Kidney (tissue), 14 donors: Measurements from ENCODE around the gene C11orf21. TPM values are rescaled to one million over a fixed set of nuclear protein-coding genes. Genes with fewer than 3 reads are reported as not detected.

ENCODE experiments used
- DNase-seq, 5 donors: peaks; one replicate each; pipeline ENCODE4 v3.0.0-alpha.2; 2013 to 2020
- FAIRE-seq: peaks from 2 replicates; lab custom pipeline; 2012; peaks lifted over from hg19 to GRCh38; lab: Jason Lieb, UNC
- H3K27ac ChIP-seq, 2 donors: one replicate each; pipeline ENCODE4 v1.7.0; 2013; ENCODE audit warnings: low read depth in 2 of 2, low read length in 2 of 2, inconsistent platforms in 1 of 2
- H3K27me3 ChIP-seq: one replicate; pipeline ENCODE4 v1.7.1; 2013; ENCODE audit warnings: low read length, inconsistent platforms; ENCODE audit not compliant: control insufficient read depth, insufficient read depth
- H3K36me3 ChIP-seq, 3 donors: one replicate each; pipeline versions ENCODE4 v1.7.0 to v1.7.1; 2013; ENCODE audit warnings: low read length in 3 of 3, control low read depth in 1 of 3, inconsistent platforms in 1 of 3; ENCODE audit not compliant: insufficient read depth in 3 of 3, control insufficient read depth in 2 of 3
- H3K4me1 ChIP-seq, 3 donors: one replicate each; pipeline versions ENCODE4 v1.7.0 to v1.7.1; 2013; ENCODE audit warnings: low read length in 3 of 3, inconsistent platforms in 1 of 3, low read depth in 1 of 3; ENCODE audit not compliant: control insufficient read depth in 2 of 3, insufficient read depth in 2 of 3
- H3K4me3 ChIP-seq, 3 donors: one replicate each; pipeline versions ENCODE4 v1.7.0 to v1.8.1; 2013; ENCODE audit warnings: low read length in 3 of 3, control low read depth in 1 of 3, inconsistent platforms in 1 of 3
- H3K9ac ChIP-seq, 3 donors: one replicate each; pipeline versions ENCODE4 v1.7.0 to v1.7.1; 2013; ENCODE audit warnings: low read length in 3 of 3, control low read depth in 1 of 3, inconsistent platforms in 1 of 3
- H3K9me3 ChIP-seq, 3 donors: one replicate each; pipeline versions ENCODE4 v1.7.0 to v1.7.1; 2013; ENCODE audit warnings: low read length in 3 of 3, control low read depth in 1 of 3, inconsistent platforms in 1 of 3; ENCODE audit not compliant: control insufficient read depth in 2 of 3, insufficient read depth in 1 of 3
- intact Hi-C: fragments of 100-400 bp; cut with DNase I; formaldehyde crosslinking; loops from one replicate; pipeline ENCODE4 v1.11.1; 2022
- polyA plus RNA-seq: library from polyadenylated mRNA; stranded (reverse); fragments of 350-450 nt; fragmentation: Illumina TruSeq; extraction: RNeasy Lipid Tissue Mini Kit (QIAGEN cat#74804); gene quantifications from one replicate; pipeline ENCODE4 v1.2.3, GENCODE V29; 2014; ENCODE audit warnings: low read depth, low replicate concordance; ENCODE audit not compliant: insufficient read depth
- total RNA-seq: library from RNA; stranded (reverse); fragmentation: NEBNext Ultra II Directional; extraction: Animal tissue kit (Norgen Biotek cat#: 25700); gene quantifications from one replicate; pipeline ENCODE4 v1.2.1, GENCODE V29; 2021
- TF ChIP-seq, protein P1 (sequence below): IDR thresholded peaks from 3 replicates; pipeline ENCODE4 v1.5.1; 2012; ENCODE audit warnings: mild to moderate bottlenecking, moderate library complexity, borderline replicate concordance; ENCODE audit not compliant: insufficient read depth; ENCODE audit errors: extremely low read depth
- donor health status: control.
- donor health status: control.
- donor health status: control.
- donor health status: control.
- donor health status: control.
- donor health status: DM: yes; HTN: yes; CAD: no.
- donor health status: Normal renal cell carcinoma (clear cell type).

Gene C11orf21
- total and polyA plus RNA-seq, 2 donors from 2014 or later = 0.17 to 4.9 TPM

DNA sequence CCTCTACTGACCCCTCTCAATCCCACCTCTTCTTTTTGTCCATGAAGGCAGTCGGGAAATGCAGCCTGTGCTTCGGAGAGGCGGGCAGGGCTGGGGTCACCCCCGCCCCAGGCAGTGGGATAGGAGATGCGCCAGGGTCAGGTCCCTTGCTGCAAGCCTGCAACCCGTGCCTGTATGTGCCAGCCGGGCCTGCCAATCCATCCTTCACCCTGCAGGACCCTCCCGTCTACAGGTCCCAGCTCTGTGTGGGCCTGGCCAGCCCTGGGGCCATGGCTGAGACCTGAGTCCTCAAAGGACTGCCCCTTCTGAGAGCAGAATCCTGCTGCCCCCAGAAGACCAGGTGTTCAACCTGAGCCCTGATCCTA is 42.3 kb downstream of the C11orf21 start:
- TF ChIP-seq, protein P1, sequence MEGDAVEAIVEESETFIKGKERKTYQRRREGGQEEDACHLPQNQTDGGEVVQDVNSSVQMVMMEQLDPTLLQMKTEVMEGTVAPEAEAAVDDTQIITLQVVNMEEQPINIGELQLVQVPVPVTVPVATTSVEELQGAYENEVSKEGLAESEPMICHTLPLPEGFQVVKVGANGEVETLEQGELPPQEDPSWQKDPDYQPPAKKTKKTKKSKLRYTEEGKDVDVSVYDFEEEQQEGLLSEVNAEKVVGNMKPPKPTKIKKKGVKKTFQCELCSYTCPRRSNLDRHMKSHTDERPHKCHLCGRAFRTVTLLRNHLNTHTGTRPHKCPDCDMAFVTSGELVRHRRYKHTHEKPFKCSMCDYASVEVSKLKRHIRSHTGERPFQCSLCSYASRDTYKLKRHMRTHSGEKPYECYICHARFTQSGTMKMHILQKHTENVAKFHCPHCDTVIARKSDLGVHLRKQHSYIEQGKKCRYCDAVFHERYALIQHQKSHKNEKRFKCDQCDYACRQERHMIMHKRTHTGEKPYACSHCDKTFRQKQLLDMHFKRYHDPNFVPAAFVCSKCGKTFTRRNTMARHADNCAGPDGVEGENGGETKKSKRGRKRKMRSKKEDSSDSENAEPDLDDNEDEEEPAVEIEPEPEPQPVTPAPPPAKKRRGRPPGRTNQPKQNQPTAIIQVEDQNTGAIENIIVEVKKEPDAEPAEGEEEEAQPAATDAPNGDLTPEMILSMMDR = no peak
- DNase-seq (peak in 1 of 5 donors; percentile 77), FAIRE-seq (no peak)
- no peaks in the 10 kb centered on the region for H3K36me3 ChIP-seq
- no peak overlapping the region for H3K4me3 ChIP-seq
- no peaks in the 10 kb centered on the region for H3K9me3 ChIP-seq
- no peak overlapping the region for H3K9ac ChIP-seq
- H3K27me3 ChIP-seq = no peaks in the 10 kb centered on the region
- no peak overlapping the region for H3K27ac ChIP-seq
- intact Hi-C loops = no loop called here
- peaks cover 0 to 7% (median 5%) of the 10 kb centered on the region in 3 donors for H3K4me1 ChIP-seq

DNA sequence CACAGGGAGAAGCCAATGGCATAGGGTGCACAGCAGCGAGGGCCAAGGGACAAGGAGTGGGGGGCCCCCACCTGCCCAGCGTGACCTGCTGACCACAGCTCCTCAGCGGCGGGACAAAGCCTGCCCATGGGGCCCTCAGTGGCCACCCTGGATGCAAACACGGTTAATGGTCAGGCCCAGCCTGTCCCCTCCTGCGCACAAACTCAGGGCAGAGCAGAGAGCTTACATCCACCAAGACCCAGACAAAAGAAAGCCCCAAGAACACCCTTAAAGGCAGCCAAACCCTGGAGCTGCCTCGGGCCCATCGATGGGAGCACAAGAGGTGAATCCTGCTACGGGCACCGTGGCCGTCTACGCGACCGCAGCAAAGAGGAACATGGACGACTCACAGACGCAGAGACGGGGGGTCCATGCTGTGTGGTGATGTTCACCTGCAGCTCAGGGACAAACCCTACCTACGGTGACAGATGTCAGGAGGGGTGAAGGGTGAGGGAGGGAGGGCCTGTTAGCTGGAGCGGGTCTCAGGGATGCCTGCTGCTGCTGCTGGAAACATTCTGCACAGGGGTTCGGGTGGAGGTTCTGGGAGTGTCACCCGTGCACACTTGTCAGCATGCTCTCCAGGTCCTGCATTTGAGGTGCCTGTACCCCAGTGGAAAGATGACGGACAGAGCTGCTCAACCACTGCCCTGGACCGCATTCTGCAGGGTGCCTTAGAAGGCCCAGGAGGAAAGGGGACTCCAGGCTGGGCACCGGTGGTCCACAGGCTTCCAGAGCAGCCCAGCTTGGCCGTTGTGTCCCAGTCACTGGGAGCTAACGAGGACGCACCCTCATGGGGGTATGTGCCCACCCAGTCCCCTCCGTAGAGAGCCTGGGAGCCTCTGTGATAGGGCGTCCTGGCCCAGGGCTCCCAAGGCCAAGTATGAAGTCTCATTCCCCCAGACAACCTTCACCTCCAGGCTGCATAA is 42.9 kb downstream of the C11orf21 start:
- H3K4me1 ChIP-seq = peaks cover 0 to 7% (median 5%) of the 10 kb centered on the region in 3 donors
- no peaks in the 10 kb centered on the region for H3K36me3 ChIP-seq
- no peaks in the 10 kb centered on the region for H3K27me3 ChIP-seq
- H3K9ac ChIP-seq = no peak overlapping the region
- H3K27ac ChIP-seq = no peak overlapping the region
- H3K9me3 ChIP-seq = no peaks in the 10 kb centered on the region
- intact Hi-C loops = no loop called here
- DNase-seq (peak in 1 of 5 donors; percentile 32), FAIRE-seq (no peak)
- no peak overlapping the region for H3K4me3 ChIP-seq
- TF ChIP-seq, protein P1 = no peak

DNA sequence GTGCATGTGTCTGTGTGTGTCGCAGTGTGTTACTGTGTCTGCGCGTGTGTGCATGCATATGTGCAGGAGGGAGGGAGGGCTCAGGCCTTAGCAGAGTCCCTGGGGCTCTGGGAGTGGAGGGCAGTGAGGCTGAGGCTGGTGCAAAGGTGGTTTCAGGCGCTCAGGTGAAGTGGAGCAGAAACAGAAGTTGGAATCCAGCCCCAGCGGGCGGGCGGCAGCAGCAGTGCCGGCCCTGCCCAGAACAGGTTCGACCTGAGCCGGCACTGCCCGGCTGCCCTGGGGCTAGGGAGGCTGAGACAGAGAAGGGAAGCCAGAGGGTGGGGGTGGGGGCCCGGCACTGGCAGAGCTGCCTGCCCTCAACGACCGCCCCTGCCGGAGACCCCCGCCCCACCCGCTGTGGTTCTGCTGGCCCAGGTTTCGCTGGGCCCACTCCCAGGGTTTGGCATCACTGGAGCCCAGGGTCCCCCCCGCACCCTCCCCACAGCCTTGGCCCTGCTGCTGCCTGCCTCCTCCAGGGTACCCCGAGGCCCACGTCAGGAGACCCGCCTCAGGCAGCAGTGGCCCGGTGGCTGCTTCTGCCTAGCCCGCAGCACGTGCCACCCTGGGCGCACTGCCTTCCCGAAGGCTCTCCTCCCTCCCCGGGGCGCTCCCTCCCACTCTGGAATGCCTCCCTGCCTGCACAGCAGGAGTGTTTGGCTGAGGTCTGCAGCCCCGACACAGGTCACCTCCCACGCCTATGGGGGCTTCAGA is 44.6 kb downstream of the C11orf21 start:
- H3K9ac ChIP-seq = no peak overlapping the region
- intact Hi-C loops = no loop called here
- H3K4me3 ChIP-seq = no peak overlapping the region
- H3K36me3 ChIP-seq = no peaks in the 10 kb centered on the region
- H3K27me3 ChIP-seq = no peaks in the 10 kb centered on the region
- TF ChIP-seq, protein P1 = no peak
- H3K9me3 ChIP-seq = no peaks in the 10 kb centered on the region
- peak overlapping the region; percentile 59 to 76 for H3K27ac ChIP-seq
- FAIRE-seq = no peak
- peak; percentile 77 to 95 (median 84) for DNase-seq
- peaks cover 0 to 7% (median 5%) of the 10 kb centered on the region in 3 donors for H3K4me1 ChIP-seq
